Uterus (tissue), 2 donors: ENCODE measurements around the gene PIP.

Experiments used
- CTCF ChIP-seq, 4 experiments: fragments of 200-600 bp in 2 of 4; fragments of 450-650 bp in 2 of 4; sonication (generic) in 2 of 4; IDR thresholded peaks; one replicate each; pipeline ENCODE4 v1.5.1; 2016 to 2019; ENCODE audit warnings: antibody characterized with exemption in 4 of 4, mild to moderate bottlenecking in 2 of 4, moderate library complexity in 1 of 4
- POLR2A ChIP-seq, 2 donors: fragments of 450-650 bp; IDR thresholded peaks; one replicate each; pipeline ENCODE4 v1.6.1; 2016; ENCODE audit warnings: antibody characterized with exemption in 2 of 2, mild to moderate bottlenecking in 1 of 2, moderate library complexity in 1 of 2

- TF ChIP-seq CTCF (IDR thresholded peaks at IDR 0.05) (no peak), POLR2A (IDR thresholded peaks at IDR 0.05) (no peak)
Observed at GRCh38 chr7:143129477-143129876, 2.4 kb upstream of the PIP start.
